ENCODE measurements around the gene RETN.

The RETN gene

DNA sequence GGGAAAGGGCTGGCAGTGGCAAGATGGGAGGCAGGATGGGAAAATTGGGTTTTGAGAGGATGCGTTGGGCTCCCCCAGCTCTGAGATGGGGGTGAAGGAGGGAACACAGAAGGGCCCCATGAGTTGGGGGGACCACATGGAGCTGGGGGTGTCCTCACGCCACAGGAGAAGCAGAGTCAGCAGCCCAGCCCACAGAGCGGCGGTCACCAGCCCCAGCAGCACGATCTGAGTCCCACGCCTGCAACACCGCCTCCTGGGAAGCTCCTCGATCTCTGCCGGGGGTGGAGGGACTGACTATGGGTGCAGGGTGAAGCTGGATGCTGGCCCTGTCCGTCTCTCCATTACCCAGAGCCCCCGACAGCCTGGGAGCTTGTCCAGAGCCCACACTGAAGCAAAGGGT, 29.7 kb downstream of the RETN start:
- Histone ChIP-seq H3K4me1 (ENCODE audit: control extremely low read depth in 1 of 4, control insufficient read depth in 4 of 4, insufficient read depth in 4 of 4, low read length in 3 of 4) (peaks cover 0 to 15% (median 9%) of the 10 kb centered on the region in 4 experiments), H3K9me3 (ENCODE audit: control extremely low read depth in 1 of 5, control insufficient read depth in 4 of 5, insufficient read depth in 2 of 5, low read depth in 1 of 5, low read length in 4 of 5) (no peaks in the 10 kb centered on the region), H3K36me3 (ENCODE audit: control insufficient read depth in 4 of 4, insufficient read depth in 4 of 4, low read length in 3 of 4) (no peaks in the 10 kb centered on the region), H3K27me3 (replicated peaks in 2 of 5; ENCODE audit: control insufficient read depth in 4 of 5, insufficient read depth in 5 of 5, low read length in 4 of 5) (peaks cover 0 to 6% (median 0%) of the 10 kb centered on the region in 5 experiments), H3K27ac (ENCODE audit: insufficient read depth in 1 of 2, low read depth in 1 of 2, low read length in 2 of 2, poor library complexity in 1 of 2, severe bottlenecking in 2 of 2) (no peak overlapping the region), H3K4me3 (ENCODE audit: control insufficient read depth in 1 of 7, extremely low read depth in 1 of 7, insufficient read depth in 4 of 7, low read depth in 2 of 7, low read length in 6 of 7) (no peak overlapping the region)
- DNase-seq, result no peak
- 69% methylated on average over 10 of the region's 11 CpGs for WGBS (ENCODE audit: insufficient coverage)
- CTCF ChIA-PET, result interaction anchor here (2.6 kb wide), 1 partner anchor 18 kb away, joined by 11 read pairs; the partner anchor contains the start of gene TRAPPC5
- POLR2A ChIA-PET, result no interaction called here

DNA sequence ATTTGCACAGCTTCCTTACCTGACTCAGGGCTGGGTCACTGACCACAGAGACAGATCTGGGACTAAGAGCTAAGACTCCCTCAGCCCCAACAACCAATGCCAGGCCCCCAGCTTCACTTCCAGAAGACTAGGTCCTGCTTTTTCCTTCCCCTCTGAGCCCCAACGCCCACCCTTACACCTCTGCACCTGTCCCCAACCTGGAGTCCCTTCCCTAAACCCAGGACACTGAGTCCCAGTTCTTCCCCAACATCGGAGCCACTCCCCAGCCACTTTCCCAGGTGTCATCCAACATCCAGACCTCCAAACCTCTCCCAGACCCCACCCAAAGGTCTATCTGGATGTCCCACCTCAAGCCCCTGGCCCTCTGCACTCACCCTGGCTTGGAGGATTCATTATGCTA, 30.2 kb downstream of the RETN start:
- DNase-seq, result no peak
- WGBS (ENCODE audit: insufficient coverage), result 43% methylated on average over 2 of the region's 2 CpGs
- no peaks in the 10 kb centered on the region for H3K9me3 ChIP-seq (ENCODE audit: control extremely low read depth in 1 of 5, control insufficient read depth in 4 of 5, insufficient read depth in 2 of 5, low read depth in 1 of 5, low read length in 4 of 5)
- H3K27me3 ChIP-seq (replicated peaks in 2 of 5; ENCODE audit: control insufficient read depth in 4 of 5, insufficient read depth in 5 of 5, low read length in 4 of 5), result peaks cover 0 to 6% (median 0%) of the 10 kb centered on the region in 5 experiments
- peaks cover 0 to 19% (median 9%) of the 10 kb centered on the region in 4 experiments for H3K4me1 ChIP-seq (ENCODE audit: control extremely low read depth in 1 of 4, control insufficient read depth in 4 of 4, insufficient read depth in 4 of 4, low read length in 3 of 4)
- POLR2A ChIA-PET, result no interaction called here
- CTCF ChIA-PET, result interaction anchor here (2.6 kb wide), 1 partner anchor 18 kb away, joined by 11 read pairs; the partner anchor contains the start of gene TRAPPC5
- no peak overlapping the region for H3K4me3 ChIP-seq (ENCODE audit: control insufficient read depth in 1 of 7, extremely low read depth in 1 of 7, insufficient read depth in 4 of 7, low read depth in 2 of 7, low read length in 6 of 7)
- no peak overlapping the region for H3K27ac ChIP-seq (ENCODE audit: insufficient read depth in 1 of 2, low read depth in 1 of 2, low read length in 2 of 2, poor library complexity in 1 of 2, severe bottlenecking in 2 of 2)
- no peaks in the 10 kb centered on the region for H3K36me3 ChIP-seq (ENCODE audit: control insufficient read depth in 4 of 4, insufficient read depth in 4 of 4, low read length in 3 of 4)

DNA sequence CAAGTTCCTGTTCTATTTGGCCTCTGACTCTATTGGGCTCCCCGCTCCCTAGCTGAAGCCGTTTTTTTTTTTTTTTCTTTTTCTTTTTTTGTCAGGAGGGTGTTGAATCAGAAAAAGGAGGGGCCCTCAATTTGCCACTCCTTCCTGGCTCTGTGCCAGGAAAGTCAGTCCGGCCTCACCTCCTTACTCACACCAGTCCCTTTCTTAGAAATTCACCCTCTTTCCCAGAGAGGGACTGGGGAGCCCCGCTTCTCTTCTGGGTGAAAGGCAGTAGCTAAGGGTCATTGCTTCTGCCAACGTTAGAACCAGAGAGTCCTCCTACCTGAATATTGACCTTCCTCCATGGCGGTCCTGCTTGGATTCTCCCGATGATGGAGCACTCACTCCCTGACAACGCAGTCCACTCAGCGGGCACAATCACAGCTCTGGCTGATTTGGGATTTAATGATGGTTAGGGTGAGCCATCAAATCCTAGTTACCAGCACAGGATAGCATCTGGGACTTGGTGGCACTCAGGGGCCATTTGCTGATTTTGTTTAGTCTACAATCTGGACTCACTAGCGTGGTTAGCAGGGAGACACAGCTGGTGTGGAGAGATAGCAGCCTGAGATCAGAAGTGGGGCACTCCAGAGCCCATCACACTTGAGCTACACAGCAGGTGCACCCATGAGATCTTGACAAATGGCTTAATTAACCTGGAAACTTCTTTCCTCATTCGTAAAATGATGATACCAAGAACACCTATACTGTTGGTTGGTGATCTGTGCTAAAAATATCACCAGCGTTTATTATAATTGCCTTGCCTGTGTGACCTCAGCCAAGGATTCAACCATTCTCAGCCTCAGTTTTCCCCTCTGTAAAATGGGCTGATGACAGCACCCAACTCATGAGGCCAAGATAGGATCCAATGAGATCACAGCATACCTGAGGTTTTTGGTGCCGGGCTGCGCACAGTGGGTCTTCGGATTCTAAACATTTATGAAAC, 30.9 kb downstream of the RETN start:
- ChIA-PET POLR2A (no interaction called here), CTCF (interaction anchor here (2.6 kb wide), 1 partner anchor 19 kb away, joined by 11 read pairs; the partner anchor contains the start of gene TRAPPC5)
- Histone ChIP-seq H3K4me1 (ENCODE audit: control extremely low read depth in 1 of 4, control insufficient read depth in 4 of 4, insufficient read depth in 4 of 4, low read length in 3 of 4) (peaks cover 0 to 23% (median 11%) of the 10 kb centered on the region in 4 experiments), H3K27me3 (replicated peaks in 2 of 5; ENCODE audit: control insufficient read depth in 4 of 5, insufficient read depth in 5 of 5, low read length in 4 of 5) (peaks cover 0 to 6% (median 0%) of the 10 kb centered on the region in 5 experiments), H3K4me3 (ENCODE audit: control insufficient read depth in 1 of 7, extremely low read depth in 1 of 7, insufficient read depth in 4 of 7, low read depth in 2 of 7, low read length in 6 of 7) (no peak overlapping the region), H3K9me3 (ENCODE audit: control extremely low read depth in 1 of 5, control insufficient read depth in 4 of 5, insufficient read depth in 2 of 5, low read depth in 1 of 5, low read length in 4 of 5) (no peaks in the 10 kb centered on the region), H3K36me3 (ENCODE audit: control insufficient read depth in 4 of 4, insufficient read depth in 4 of 4, low read length in 3 of 4) (no peaks in the 10 kb centered on the region), H3K27ac (ENCODE audit: insufficient read depth in 1 of 2, low read depth in 1 of 2, low read length in 2 of 2, poor library complexity in 1 of 2, severe bottlenecking in 2 of 2) (no peak overlapping the region)
- 78% methylated on average over 11 of the region's 15 CpGs for WGBS (ENCODE audit: insufficient coverage)
- DNase-seq, result peak in 2 of 3 donors; percentile 76 to 89

- POLR2A ChIA-PET, result no interaction called here
- 94% methylated on average over 9 of the region's 12 CpGs for WGBS (ENCODE audit: insufficient coverage)
Observed at GRCh38 chr19:7701049-7701653, 32.3 kb downstream of the RETN start.

GRCh38 chr19:7701654-7702457, 33.0 kb downstream of the RETN start, which contains the start of gene FCER2:
FCER2 (minus strand) TSS chr19:7702131; CDS start chr19:7699760, 2,371 bp downstream.
- Histone ChIP-seq H3K9me3 (ENCODE audit: control extremely low read depth in 1 of 5, control insufficient read depth in 4 of 5, insufficient read depth in 2 of 5, low read depth in 1 of 5, low read length in 4 of 5) (no peaks in the 10 kb centered on the region), H3K4me3 (ENCODE audit: control insufficient read depth in 1 of 7, extremely low read depth in 1 of 7, insufficient read depth in 4 of 7, low read depth in 2 of 7, low read length in 6 of 7) (no peak within 1 kb of the TSS), H3K27ac (ENCODE audit: insufficient read depth in 1 of 2, low read depth in 1 of 2, low read length in 2 of 2, poor library complexity in 1 of 2, severe bottlenecking in 2 of 2) (no peak within 1 kb of the TSS), H3K36me3 (ENCODE audit: control insufficient read depth in 4 of 4, insufficient read depth in 4 of 4, low read length in 3 of 4) (no peaks in the 10 kb centered on the region), H3K4me1 (ENCODE audit: control extremely low read depth in 1 of 4, control insufficient read depth in 4 of 4, insufficient read depth in 4 of 4, low read length in 3 of 4) (peaks cover 2 to 43% (median 30%) of the 10 kb centered on the region in 4 experiments), H3K27me3 (replicated peaks in 2 of 5; ENCODE audit: control insufficient read depth in 4 of 5, insufficient read depth in 5 of 5, low read length in 4 of 5) (peaks cover 0 to 6% (median 0%) of the 10 kb centered on the region in 5 experiments)
- ChIA-PET CTCF (interaction anchor here (1.1 kb wide), 1 partner anchor 21 kb away, joined by 5 read pairs; the partner anchor contains the start of gene TRAPPC5), POLR2A (no interaction called here)
- peak in 1 of 3 donors; percentile 44 for DNase-seq
- 87% methylated on average over 12 of the region's 20 CpGs for WGBS (ENCODE audit: insufficient coverage)

More at GRCh38 chr19:7701049-7701653, 32.3 kb downstream of the RETN start:
- no peak for DNase-seq
- H3K4me3 ChIP-seq (ENCODE audit: control insufficient read depth in 1 of 7, extremely low read depth in 1 of 7, insufficient read depth in 4 of 7, low read depth in 2 of 7, low read length in 6 of 7), result no peak overlapping the region
- peaks cover 0 to 6% (median 0%) of the 10 kb centered on the region in 5 experiments for H3K27me3 ChIP-seq (replicated peaks in 2 of 5; ENCODE audit: control insufficient read depth in 4 of 5, insufficient read depth in 5 of 5, low read length in 4 of 5)
- H3K36me3 ChIP-seq (ENCODE audit: control insufficient read depth in 4 of 4, insufficient read depth in 4 of 4, low read length in 3 of 4), result no peaks in the 10 kb centered on the region
- H3K4me1 ChIP-seq (ENCODE audit: control extremely low read depth in 1 of 4, control insufficient read depth in 4 of 4, insufficient read depth in 4 of 4, low read length in 3 of 4), result peaks cover 0 to 36% (median 23%) of the 10 kb centered on the region in 4 experiments
- H3K27ac ChIP-seq (ENCODE audit: insufficient read depth in 1 of 2, low read depth in 1 of 2, low read length in 2 of 2, poor library complexity in 1 of 2, severe bottlenecking in 2 of 2), result no peak overlapping the region
- CTCF ChIA-PET, result interaction anchor here (1.1 kb wide), 1 partner anchor 20 kb away, joined by 5 read pairs; the partner anchor contains the start of gene TRAPPC5
- H3K9me3 ChIP-seq (ENCODE audit: control extremely low read depth in 1 of 5, control insufficient read depth in 4 of 5, insufficient read depth in 2 of 5, low read depth in 1 of 5, low read length in 4 of 5), result no peaks in the 10 kb centered on the region

DNA sequence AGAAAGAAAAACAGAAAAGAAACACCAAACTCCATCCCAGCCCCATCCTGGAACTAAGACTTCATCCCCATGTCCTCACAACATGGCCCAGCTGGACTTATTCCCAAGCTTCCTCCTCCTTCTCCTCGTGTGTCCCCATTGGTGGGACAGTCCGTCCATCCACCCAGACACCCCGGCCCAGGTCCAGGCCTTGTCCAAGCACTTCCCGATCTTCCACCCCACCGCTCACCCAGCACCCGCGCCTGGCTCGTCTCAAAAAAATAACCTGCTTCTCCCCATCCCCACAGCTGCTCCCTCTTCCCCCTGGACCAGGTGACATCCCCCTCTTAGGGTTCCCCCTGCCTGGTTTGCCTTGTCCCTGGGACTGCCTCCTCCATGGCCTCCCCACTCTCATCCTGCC, 34.5 kb downstream of the RETN start:
- DNase-seq, result no peak
- ChIA-PET POLR2A (interaction anchor here (0.7 kb wide), 1 partner anchor 88 kb away, joined by 4 read pairs; no protein-coding TSS in a partner anchor), CTCF (no interaction called here)
- Histone ChIP-seq H3K27me3 (replicated peaks in 2 of 5; ENCODE audit: control insufficient read depth in 4 of 5, insufficient read depth in 5 of 5, low read length in 4 of 5) (peaks cover 0 to 3% (median 0%) of the 10 kb centered on the region in 5 experiments), H3K4me3 (ENCODE audit: control insufficient read depth in 1 of 7, extremely low read depth in 1 of 7, insufficient read depth in 4 of 7, low read depth in 2 of 7, low read length in 6 of 7) (no peak overlapping the region), H3K27ac (ENCODE audit: insufficient read depth in 1 of 2, low read depth in 1 of 2, low read length in 2 of 2, poor library complexity in 1 of 2, severe bottlenecking in 2 of 2) (no peak overlapping the region), H3K36me3 (ENCODE audit: control insufficient read depth in 4 of 4, insufficient read depth in 4 of 4, low read length in 3 of 4) (no peaks in the 10 kb centered on the region), H3K9me3 (ENCODE audit: control extremely low read depth in 1 of 5, control insufficient read depth in 4 of 5, insufficient read depth in 2 of 5, low read depth in 1 of 5, low read length in 4 of 5) (no peaks in the 10 kb centered on the region), H3K4me1 (ENCODE audit: control extremely low read depth in 1 of 4, control insufficient read depth in 4 of 4, insufficient read depth in 4 of 4, low read length in 3 of 4) (peaks cover 2 to 53% (median 37%) of the 10 kb centered on the region in 4 experiments)
- WGBS (ENCODE audit: insufficient coverage), result 97% methylated on average over 8 of the region's 8 CpGs

All from common myeloid progenitor, CD34-positive (primary cell).